GM23248 (cell line): ENCODE results near the gene MTSS2.

Source experiments
- EZH2 ChIP-seq: fragments of 200-600 bp; sonication (generic); IDR thresholded peaks from 2 replicates; pipeline ENCODE4 v1.6.1; 2018; ENCODE audit warnings: antibody characterized with exemption, mild to moderate bottlenecking; ENCODE audit not compliant: insufficient read depth, poor library complexity, severe bottlenecking
- EZH2phosphoT487 ChIP-seq: fragments of 200-600 bp; sonication (generic); IDR thresholded peaks from 2 replicates; pipeline ENCODE4 v1.6.1; 2018; ENCODE audit warnings: antibody characterized with exemption, moderate library complexity, mild to moderate bottlenecking, low read depth; ENCODE audit not compliant: insufficient read depth

- no peak for TF ChIP-seq EZH2phosphoT487
- no peak for TF ChIP-seq EZH2
Observed at GRCh38 chr16:70681382-70682238, 4.2 kb downstream of the MTSS2 start.
